HG03095 (cell line): Measurements from ENCODE around the gene PLA2G4A.
"Not testable (repeated sequence)": the region's sequence is repeated elsewhere in the genome, so short reads cannot be mapped to it uniquely, and the experiment has no call there.

Experiments used
- ATAC-seq: cut with Tn5 transposase; IDR thresholded peaks from one replicate; pipeline ENCODE4 v1.9.1; 2021; ENCODE audit warnings: moderate library complexity; ENCODE audit not compliant: unreplicated experiment

PLA2G4A gene

DNA sequence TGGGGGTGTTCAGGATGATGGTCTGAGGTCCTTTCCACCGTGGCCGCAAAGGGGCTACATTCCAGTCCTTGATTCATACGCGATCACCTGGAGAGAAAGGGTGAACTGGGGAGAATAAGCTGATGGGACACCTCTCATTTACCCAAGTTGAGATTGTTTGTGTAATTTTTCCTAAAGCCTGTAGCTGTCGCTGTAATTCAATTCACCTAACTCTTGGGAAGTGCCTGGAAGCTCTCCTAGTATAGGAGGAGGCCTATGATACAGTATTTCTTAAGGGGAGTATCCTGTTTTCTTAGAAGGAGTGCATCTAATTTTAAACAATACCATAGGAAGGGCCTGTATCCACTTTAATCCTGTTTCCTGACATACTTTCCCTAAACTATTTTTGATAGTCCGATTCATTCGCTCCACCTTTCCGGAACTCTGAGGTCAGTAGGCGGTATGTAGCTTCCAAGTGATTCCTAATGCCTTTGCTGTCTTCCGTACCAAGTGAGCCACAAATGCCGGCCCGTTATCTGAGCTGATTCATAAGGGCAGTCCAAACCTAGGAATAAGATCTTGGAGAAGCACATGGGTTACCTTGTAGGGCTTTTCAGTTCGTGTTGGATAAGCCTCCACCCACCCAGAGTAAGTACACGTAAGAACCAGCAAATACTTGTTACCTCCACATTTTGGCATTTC is 88.5 kb downstream of the PLA2G4A start:
- ATAC-seq: not testable (repeated sequence)

DNA sequence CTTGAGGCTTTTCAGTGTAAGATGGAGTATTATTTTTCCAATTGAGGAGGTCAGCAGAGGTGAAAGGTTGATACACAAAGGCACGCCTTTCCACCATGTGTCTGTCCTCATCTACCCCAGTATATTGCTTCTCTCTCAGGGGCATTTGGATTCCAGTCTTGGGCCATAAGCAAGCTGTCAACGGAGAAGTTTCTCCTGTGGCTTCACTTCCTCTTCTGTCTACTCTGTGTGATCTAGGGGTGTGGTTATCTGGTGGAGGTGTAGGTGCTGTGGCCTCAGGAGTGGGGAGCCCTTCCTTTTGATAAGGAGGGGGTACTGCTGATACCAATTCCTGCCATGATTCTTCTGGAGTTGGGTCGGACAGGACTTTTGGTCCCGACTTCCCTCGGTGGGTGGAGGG is 92.6 kb downstream of the PLA2G4A start:
- ATAC-seq: not testable (repeated sequence)

DNA sequence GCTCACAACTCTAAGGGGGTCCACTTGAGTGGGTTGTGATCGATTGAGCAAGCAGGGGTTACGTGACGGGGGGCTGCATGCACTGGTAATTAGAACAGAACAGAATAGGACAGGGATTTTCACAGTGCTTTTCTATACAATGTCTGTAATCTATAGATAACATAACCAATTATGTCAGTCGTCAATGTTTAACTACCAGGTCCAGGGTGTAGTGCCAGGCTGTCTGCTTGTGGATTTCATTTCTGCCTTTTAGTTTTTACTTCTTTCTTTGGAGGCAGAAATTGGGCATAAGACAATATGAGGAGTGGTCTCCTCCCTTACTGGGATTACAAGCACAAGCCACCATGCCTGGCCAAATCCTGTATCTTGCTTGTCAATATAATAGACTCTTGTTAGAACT is 94.1 kb downstream of the PLA2G4A start:
- not testable (repeated sequence) for ATAC-seq

DNA sequence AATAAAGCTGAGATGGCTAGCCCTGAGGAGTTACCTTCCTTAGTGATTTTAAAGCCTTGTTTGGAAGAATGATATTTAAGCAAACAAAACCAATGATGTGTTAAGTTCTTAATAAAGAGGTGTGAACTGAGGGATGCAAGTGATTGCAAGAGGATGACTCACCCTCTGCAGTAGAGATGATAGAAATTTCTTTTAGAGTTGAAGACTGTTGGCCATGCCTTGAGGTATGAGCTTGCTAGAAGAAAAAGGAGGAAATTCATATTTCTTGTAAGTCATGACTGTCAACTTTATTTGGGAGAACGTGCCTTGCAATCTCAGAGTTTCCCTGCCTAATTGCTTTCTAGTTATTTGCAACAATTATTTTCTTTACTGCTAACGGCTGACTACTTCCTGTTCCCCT is 94.7 kb downstream of the PLA2G4A start:
- no peak for ATAC-seq

DNA sequence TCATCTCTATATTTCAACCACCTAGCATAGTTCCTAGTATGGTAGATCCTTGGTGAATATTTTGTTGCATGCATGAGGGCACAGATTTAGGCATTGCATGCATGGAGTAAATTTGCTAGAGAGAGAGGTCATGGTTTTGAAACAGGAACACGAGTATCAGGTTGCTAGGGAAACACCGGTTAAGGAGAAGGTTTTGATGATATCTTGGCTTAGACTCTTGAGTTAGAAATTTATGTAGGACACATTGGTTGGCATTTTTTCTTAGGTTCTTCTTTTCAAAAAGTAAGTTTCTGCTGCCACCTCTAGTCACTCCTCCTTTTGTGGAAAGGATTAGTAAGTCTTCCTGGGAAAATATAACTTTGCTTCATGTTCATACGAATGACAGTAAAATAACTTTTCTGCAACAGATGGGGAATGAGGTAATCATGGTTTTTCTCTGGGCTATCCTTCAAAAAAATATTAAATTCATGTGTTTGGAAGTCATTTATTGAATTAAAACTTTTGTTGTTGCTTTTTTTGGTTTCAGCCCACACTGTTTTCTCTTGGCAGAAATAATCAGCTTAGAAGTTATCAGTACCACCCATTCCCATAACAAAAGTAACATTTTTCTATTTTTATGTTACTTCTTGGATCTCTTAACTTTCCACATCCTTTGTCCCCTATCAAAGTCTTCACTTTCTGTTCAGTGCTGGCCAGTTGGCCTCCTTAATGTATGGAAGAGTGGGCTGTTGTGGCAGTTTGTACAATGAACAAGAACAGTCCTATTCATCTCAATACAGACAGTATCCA is 97.3 kb downstream of the PLA2G4A start:
- no peak for ATAC-seq

DNA sequence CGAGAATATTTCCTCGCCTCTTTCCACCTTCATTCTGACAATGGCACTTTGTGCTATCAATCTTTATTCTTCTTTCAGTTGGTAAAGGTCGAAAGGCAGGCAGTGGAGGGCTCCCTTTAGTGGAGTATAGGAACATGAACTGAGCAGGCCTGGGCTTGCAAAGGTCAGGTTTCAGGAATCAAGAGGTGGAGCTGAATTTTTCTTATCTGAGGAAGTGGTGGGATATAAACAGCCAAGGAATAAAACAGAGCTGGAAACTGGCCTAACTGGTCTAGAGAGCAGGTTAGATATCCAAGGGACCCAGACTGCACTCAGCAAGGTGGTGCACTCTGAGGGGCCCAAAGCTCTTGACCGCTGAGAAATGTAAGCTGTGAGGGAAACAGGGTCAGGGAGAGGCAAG is 99.1 kb downstream of the PLA2G4A start:
- no peak for ATAC-seq

DNA sequence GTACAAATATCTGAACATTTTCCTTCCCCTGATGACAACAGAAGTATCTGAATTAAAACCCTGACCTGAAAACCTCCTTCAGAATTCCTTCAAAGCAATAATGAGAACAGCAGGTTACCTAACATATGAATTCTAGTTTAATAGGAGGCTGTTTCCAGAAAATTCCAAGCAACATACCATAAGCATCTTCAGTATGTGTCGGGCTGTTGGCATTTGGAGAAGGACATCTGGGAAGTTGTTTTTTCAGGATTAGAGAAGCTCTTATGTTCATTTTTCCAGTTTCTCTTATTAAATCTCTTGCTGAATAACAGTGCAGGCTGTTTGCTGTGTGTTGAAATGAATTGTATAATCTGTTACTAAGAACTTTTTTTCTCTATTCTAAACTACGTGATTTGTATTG is 101.5 kb downstream of the PLA2G4A start:
- no peak for ATAC-seq

DNA sequence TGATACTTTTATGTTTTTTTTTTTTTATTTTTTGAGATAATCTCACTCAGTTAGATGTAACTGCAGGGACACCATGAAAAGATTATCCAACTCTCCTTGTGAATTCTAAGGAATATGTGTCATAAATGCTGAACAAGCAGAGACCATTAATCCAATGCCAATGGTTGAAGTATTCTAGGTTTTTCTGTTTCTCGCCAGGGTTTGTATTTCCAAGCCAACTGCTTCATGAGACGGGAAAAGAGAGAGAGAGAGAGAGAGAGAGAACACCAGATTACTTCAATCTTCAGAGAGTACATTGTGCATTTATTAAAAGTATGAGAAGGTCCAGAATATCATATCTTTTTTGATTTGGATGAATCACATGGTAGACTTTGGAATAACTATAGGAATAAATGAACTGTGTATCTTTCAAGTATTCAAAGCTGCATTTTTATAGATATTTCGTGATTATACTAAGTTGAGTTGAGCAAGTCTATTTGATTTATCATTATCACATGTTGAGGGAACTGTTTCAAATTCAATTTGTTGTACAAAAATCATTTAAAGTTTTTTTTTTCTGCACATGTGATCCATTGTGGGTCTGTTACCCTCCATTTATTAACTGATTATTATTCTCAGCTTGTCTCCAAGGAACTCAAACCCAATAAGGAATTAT is 108.4 kb downstream of the PLA2G4A start:
- no peak for ATAC-seq

DNA sequence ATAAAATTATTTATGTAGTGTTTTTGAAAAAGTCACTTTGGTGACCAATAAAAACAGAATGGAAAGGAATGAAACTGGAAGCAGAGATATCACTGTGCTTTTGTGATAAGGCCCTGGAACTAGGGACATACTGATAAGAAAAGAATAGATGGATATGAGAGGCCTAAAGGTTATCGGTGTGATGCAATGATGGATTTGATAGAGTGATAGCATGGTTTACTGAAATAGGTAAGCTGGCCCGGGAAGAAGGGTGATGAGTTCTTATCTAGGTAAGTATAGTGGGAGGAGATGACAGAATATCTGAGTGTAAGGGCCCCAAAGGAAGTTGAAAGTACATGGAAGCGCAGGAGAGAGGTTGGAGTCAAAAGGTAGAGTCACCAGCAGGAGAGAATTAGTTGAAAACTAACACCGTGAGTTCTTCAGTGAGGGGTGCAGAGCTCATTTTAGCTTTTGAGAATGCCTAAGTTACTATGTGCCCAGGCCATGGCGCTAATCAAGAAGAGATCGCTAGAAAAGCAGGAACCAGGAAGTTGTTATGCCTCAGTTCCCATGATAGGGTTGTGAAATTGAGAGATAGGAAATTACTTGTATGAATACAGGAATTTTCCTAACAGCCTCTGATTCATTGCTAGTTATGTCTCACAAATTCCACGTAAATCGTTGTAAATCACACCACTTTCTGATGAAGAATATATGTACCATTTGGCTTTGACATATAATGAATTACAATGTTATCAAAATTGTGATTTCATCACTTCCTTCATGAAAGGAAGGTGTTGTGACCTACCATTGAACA is 115.3 kb downstream of the PLA2G4A start:
- ATAC-seq: no peak

DNA sequence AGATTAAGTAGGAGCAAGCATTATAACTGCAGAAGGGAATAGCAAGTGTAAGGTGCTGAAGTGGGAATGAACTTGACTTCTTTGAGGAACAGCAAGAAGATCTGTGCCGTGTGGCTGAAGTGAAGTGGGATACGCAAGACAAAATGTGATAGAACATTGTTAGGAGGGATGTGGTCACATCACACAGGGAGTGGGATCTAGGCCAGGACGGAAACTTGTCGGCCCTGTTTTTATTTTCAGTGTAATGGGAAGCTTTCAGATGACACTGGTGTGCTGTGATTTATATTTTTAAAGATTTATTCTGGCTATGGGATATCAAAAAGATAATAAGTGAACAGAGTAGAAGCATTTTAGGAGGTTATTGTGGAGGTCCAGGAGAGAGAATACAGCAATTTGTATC is 116.4 kb downstream of the PLA2G4A start:
- no peak for ATAC-seq

DNA sequence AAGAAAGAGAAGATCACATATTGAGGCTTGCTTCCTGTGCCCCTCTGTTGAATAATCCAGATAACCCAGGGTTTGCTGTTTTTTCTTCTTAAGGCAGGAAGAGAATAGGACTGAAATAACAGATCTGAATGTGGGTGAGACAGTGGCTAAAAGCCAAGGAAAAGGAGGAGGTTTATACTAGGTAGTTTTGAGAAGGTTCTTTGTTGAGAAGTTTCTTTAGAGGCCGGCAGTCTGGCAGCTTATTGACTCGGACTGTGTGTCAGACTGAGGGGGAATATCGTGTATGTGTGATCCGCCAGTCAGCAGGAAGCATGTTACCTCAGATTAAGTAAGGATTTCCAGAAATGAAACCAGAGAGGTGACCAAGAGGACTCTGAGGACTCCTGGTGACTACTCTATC is 119.8 kb downstream of the PLA2G4A start:
- ATAC-seq: no peak

DNA sequence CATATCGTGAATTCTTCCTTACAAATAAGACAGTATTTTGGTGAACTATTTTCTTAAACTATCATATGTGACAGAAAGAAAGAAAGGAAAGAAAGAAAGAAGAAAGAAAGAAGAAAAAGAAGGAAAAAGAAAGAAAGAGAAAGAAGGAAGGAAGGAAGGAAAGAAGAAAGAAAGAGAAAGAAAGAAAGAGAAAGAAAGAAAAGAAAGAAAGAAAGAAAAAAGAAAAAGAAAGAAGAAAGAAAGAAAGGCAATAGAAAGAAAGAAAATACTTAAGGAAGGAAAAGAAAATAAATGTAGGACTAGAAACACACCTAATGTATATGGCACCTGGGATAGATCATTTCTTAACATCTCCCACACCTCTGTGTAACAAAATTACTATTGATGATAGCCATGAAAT is 120.4 kb downstream of the PLA2G4A start:
- ATAC-seq: no peak

DNA sequence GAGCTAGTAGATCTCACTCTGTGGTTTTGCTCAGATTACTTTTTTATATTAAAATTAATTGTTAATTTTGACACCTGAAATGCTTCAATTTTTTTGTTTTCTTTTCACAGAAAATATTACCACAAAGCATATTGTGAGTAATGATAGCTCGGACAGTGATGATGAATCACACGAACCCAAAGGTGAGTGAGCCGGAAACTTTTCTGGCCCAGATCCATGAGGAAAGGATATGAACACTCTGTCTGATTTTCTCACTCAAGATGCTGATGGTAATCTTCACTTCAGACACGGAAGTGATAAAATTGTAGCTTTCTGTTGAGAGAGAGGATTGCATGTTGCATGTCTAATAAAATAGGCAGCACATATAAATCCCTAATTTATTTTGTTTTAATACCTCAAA is 121.8 kb downstream of the PLA2G4A start:
- no peak for ATAC-seq

DNA sequence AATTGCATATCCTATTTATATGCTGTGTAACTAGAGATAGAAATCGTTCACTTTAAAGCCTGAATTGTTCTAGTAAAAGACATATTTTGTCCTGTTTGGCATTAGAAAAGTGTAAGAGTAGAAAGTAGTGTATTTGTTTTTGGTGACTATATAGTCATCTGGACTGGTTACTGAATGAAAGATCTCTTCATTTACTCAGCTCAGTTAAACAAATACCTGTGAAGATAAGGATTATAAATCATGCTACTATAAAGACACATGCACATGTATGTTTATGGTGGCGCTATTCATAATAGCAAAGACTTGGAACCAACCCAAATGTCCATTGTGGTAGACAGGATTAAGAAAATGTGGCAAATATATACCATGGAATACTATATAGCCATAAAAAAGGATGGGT is 125.1 kb downstream of the PLA2G4A start:
- no peak for ATAC-seq

DNA sequence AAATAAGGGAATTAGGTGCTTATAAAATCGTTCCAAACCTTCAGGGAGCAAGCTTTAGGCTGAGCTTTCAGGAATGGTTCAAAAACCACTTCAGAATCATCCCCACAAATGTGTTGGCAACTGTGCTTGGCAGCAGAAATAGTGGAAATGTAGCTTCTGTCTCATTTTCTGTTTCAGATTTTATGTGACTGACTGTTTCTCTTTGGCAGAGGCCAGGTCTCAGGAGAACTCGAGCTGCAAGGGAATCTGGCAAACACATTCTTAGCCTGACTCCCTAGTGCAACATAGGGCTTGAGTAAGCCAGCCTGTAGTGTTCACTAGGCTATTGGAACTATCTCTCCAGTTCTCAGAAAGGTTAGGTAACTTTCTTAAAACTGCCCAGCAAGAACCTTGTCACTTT is 128.6 kb downstream of the PLA2G4A start:
- ATAC-seq: no peak

DNA sequence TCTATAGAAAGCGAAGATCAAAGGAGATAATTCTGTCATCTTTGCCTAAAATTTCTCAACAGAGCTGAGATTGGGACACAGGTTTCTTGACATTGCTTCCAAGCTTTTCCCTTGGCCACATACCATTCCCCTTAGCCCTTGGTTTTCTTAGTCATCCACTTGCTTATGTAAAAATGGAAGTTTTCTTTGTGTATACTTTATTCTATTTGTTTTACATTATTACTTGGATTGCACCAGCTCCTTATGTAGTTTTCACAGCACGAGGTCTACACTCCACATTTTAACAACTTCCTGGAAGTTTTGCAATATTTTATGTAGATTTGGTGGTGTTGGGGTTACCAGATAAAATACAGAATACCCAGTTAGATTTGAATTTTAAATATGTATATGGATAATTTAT is 129.8 kb downstream of the PLA2G4A start:
- ATAC-seq: no peak

DNA sequence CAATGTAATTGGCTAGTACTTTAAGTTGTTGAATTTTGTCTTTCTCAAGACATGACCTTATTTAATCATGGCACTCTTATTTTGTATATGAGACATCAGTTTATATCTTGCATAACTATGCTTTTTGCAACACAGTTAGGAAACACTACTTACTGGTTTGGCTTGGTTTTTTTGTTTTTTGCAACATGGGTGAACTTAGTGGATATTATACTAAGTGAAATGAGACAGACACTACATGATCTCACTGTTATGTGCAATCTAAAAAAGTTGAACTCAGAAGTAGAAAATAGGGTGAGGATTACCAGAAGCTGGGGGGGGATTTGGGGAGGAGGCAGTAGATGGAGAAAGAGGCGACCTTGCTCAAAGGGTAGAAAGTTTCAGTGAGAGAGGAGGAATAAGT is 132.1 kb downstream of the PLA2G4A start:
- no peak for ATAC-seq

DNA sequence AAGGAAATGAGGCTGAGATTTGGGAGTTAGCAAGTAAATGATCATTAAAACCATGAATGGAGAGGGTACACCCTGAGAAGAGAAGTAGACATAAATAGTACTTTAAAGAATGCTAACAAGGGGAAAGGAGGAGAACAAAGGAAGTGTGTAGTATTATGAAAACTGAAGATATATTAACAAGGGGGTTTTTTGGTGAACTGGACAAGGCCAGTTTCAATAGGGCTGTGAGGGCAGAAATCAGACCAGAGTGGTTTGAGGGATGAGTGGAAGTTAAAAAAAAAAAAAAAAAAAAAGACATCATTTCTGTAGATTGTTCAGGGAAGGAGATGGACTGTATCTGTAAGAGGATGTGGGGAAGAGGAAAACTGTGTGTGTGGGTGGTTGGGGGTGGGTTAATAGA is 137.1 kb downstream of the PLA2G4A start:
- ATAC-seq: no peak

DNA sequence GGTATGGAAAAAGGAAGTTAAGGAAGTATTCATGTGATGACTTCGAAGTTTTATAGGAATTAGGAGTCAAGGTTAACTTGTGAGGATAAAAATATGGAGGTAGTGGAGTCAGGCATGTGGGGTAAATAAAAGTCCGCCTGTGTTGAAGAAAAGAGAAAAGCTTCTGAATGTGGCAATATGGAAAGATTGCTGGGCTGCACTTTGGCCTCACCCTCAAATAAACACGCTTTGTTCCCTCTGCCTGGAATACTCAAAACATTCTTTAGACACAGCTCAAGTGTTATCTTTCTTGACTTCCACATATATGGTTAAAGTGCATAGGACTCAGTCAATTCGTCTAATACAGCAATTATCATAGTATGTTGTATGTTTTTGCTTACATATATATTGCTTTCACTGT is 137.7 kb downstream of the PLA2G4A start:
- ATAC-seq: no peak

DNA sequence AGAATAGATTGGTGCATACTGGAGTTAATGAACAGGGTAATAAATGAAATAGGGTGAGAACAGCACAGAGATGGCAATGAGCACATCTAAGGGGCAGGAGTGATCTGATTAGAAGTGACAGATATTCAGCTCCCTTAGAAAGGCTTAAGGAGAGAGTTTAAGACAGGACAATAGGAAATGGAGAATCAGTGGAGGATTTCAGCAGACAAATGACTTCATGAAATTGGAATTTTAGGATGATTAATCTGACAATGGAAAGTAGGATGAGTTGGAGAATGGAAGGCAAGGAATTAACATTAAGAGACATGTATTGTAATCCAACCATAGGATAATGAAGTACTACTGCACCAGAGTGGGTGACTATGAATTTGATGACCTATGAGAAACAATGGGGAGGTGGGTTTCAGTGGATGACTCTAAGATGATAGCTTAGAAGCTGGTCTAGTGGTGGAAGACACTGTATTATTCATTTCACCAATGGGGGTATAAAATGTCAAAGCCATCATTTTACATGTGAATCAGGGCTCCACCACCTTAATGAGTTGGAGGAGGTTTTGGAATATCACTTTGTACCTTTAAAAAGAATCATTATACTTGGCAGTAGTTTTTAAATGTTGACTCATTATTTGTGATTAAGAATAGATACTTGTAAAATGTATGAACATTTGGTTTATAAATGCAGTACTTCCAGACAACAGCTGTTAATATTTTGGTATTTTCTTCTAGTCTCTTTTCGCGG is 139.1 kb downstream of the PLA2G4A start:
- no peak for ATAC-seq

DNA sequence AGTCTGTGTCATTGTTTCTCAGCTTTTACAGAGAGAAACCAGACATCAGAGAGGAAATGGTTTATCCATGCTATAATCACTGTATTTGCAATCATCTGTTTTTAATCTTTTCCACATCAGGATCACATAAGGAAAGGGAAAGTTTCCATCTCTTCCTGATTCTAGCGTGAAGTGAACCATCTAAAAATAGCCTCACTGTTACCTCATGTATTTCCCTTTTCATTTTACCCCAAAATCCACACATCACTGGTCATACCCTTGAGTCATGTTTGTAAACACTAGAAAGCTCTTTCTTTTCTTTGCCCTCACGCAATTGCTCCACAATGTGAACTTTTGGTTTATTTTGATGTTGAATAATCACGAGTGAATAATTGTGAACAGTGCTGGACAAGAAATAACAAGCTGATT is 146.0 kb downstream of the PLA2G4A start:
- ATAC-seq: no peak
